ENCODE results near the gene TMEM132A.

Gene TMEM132A

GRCh38 chr11:60891103-60891741, 33.0 kb upstream of the TMEM132A start:
- no peak for DNase-seq (ENCODE audit: low read depth, low spot score)
- ChIA-PET CTCF (interaction anchor here (4.2 to 26.0 kb wide), 3 partner anchors 10 to 113 kb away, joined by 80 to 1087 read pairs (median 157); partner anchors contain the start of gene CCDC86), POLR2A (no interaction called here)
- H3K4me3 ChIP-seq (ENCODE audit: low read depth, low read length): no peak overlapping the region
- TF ChIP-seq, protein P1, sequence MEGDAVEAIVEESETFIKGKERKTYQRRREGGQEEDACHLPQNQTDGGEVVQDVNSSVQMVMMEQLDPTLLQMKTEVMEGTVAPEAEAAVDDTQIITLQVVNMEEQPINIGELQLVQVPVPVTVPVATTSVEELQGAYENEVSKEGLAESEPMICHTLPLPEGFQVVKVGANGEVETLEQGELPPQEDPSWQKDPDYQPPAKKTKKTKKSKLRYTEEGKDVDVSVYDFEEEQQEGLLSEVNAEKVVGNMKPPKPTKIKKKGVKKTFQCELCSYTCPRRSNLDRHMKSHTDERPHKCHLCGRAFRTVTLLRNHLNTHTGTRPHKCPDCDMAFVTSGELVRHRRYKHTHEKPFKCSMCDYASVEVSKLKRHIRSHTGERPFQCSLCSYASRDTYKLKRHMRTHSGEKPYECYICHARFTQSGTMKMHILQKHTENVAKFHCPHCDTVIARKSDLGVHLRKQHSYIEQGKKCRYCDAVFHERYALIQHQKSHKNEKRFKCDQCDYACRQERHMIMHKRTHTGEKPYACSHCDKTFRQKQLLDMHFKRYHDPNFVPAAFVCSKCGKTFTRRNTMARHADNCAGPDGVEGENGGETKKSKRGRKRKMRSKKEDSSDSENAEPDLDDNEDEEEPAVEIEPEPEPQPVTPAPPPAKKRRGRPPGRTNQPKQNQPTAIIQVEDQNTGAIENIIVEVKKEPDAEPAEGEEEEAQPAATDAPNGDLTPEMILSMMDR (IDR thresholded peaks at IDR 0.05; ENCODE audit: insufficient read depth, low read length, missing control alignments): no peak

DNA sequence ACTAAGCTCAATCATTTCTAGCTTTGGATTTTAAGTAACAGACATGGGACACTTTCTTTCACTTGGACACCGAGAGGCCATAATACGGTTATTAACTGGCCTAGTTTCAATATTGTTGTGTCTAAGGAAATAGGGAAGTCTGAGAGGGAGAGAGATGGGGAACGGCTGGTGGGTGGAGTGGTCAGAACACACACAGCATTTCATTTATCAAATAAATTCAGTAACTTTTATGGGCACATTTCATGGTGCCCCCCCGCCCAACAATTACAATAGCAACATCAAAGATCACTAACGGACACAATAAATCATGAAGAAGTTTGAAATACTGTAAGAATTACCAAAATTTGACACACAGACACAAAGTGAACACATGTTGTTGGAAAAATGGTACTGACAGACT, 28.6 kb upstream of the TMEM132A start:
- CTCF ChIA-PET: interaction anchor here (1.4 to 26.0 kb wide), 5 partner anchors 6 to 58 kb away, joined by 5 to 1087 read pairs (median 8); partner anchors contain the start of gene CCDC86
- H3K4me3 ChIP-seq (ENCODE audit: low read depth, low read length): no peak overlapping the region
- TF ChIP-seq, protein P1 (IDR thresholded peaks at IDR 0.05; ENCODE audit: insufficient read depth, low read length, missing control alignments): no peak
- POLR2A ChIA-PET: no interaction called here
- no peak for DNase-seq (ENCODE audit: low read depth, low spot score)

DNA sequence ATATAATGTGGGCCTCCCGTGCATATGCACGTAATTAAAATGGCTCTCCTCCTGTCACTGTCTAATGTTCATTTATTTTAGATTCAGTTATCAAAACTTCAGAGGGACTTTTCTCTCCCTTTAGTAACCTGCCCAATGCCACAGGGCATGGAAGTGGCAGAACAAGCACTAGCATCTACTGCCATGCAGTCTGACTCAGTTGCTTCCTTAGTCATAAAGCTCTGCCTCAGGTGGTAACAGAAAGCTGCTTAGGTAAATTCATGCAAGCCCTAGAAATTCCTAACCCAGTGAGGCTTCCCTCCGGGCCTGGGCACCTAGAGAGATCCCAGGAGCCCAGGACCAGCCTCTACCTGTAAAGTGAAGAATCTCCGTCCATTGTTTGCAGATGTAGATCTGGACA, 26.8 kb upstream of the TMEM132A start:
- CTCF ChIA-PET: interaction anchor here (1.0 to 26.0 kb wide), 7 partner anchors 8 to 120 kb away, joined by 3 to 1087 read pairs (median 19); partner anchors contain the start of gene CCDC86
- POLR2A ChIA-PET: no interaction called here
- H3K4me3 ChIP-seq (ENCODE audit: low read depth, low read length): no peak overlapping the region
- DNase-seq (ENCODE audit: low read depth, low spot score): no peak
- TF ChIP-seq, protein P1 (IDR thresholded peaks at IDR 0.05; ENCODE audit: insufficient read depth, low read length, missing control alignments): no peak

DNA sequence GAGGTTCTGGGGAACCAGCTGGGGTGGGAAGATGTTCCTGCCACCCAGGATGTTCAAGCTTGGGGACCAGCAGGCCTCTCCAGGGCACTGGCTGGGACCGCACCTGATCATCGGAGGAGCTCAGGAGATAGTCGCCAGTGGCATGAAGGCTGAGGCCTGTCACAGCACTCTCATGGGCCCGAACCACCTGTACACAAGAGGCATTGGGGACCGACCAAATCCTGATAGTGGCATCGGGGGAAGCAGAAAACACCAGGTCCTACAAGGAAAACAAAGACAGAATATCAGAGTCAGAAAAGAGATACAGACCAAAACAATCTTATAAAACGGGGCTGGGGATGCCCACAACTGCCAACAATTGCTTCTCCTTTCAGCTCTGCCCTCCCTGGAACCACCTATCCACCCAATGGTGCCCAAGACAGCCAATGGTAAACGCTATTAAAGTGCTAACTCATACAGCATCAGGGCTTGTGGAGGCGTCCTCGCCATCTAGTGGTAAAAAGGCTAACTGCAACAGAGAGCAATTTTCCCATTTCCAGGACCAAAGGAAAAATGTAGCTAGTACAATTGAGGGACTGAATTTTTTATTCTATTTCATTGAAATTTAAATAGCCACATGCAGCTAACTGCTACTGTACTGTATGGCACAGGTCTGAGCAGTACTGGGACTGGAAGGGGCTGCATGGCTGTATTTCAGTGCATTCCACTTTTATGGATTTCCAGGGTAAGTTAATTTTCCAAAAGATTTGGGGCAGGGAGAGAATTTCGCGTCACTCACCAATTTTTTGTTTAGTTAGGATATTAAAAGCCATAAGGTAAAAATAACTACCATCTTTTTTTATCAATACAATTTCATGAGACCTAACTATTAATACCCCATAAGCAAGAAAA, 25.0 kb upstream of the TMEM132A start:
- DNase-seq (ENCODE audit: low read depth, low spot score): no peak
- TF ChIP-seq, protein P1 (IDR thresholded peaks at IDR 0.05; ENCODE audit: insufficient read depth, low read length, missing control alignments): peak; percentile 84
- H3K4me3 ChIP-seq (ENCODE audit: low read depth, low read length): no peak overlapping the region
- ChIA-PET POLR2A (interaction anchor here (0.8 kb wide), 1 partner anchor 12 kb away, joined by 3 read pairs; no protein-coding TSS in a partner anchor), CTCF (interaction anchor here (0.6 to 26.0 kb wide), 39 partner anchors 8 to 276 kb away, joined by 3 to 1087 read pairs (median 5); partner anchors contain the start of genes CCDC86, MS4A10, PTGDR2 and TMEM109)

DNA sequence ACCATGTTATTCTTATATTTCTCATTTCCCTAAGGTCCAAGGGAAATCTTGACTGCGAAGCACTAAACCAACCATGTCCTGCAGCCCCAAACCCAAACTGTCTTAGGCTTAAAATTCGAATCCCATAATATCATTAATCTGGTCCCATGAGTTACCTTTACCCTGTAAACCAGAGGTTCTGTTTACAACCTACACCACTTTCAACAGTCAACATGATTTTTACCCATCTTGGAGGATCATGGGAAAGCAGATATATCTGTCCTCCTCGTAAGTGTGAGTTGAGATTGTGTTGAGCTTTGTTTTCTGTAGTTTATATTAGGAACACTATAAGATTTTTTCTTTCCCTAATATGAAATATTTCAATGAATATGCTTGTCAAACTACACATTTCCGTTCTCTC, 24.3 kb upstream of the TMEM132A start:
- POLR2A ChIA-PET: interaction anchor here (0.8 kb wide), 1 partner anchor 13 kb away, joined by 3 read pairs; no protein-coding TSS in a partner anchor
- H3K4me3 ChIP-seq (ENCODE audit: low read depth, low read length): no peak overlapping the region
- TF ChIP-seq, protein P1 (IDR thresholded peaks at IDR 0.05; ENCODE audit: insufficient read depth, low read length, missing control alignments): no peak
- no peak for DNase-seq (ENCODE audit: low read depth, low spot score)
- CTCF ChIA-PET: interaction anchor here (0.7 to 26.0 kb wide), 32 partner anchors 7 to 288 kb away, joined by 3 to 1087 read pairs (median 6); partner anchors contain the start of genes CCDC86, MS4A10, PTGDR2 and TMEM109
